Measurements from ENCODE around the gene IRS4. TPM values are rescaled to one million over a fixed set of nuclear protein-coding genes. Genes with fewer than 3 reads are reported as not detected.

Gene IRS4
- not detected in 2 replicates for total RNA-seq (2014; rRNA removed; shearing (Covaris generic); ENCODE audit: low replicate concordance)

- no peaks in the 10 kb centered on the region for H3K36me3 ChIP-seq (ENCODE audit: insufficient read depth, low read length)
- no peak within 1 kb of the TSS for H3K4me3 ChIP-seq (ENCODE audit: low read length)
- no peak within 1 kb of the TSS for H3K4me2 ChIP-seq (ENCODE audit: low read depth, low read length, poor library complexity, severe bottlenecking)
- H3K9me3 ChIP-seq (ENCODE audit: low read length) = no peaks in the 10 kb centered on the region
- no peak for DNase-seq
- H3K79me2 ChIP-seq (ENCODE audit: low read length) = no peaks in the 10 kb centered on the region
- no peaks in the 10 kb centered on the region for H3K9me2 ChIP-seq (replicated peaks; ENCODE audit: insufficient read depth, low read length)
- no peak within 1 kb of the TSS for H3K9ac ChIP-seq (ENCODE audit: low read length)
- no peaks in the 10 kb centered on the region for H3K27me3 ChIP-seq (ENCODE audit: low read length)
- no peak within 1 kb of the TSS for H2AFZ ChIP-seq (ENCODE audit: low read length)
- H3K4me1 ChIP-seq (ENCODE audit: low read length) = no peaks in the 10 kb centered on the region
- no peak within 1 kb of the TSS for H3K27ac ChIP-seq (ENCODE audit: low read length)
- no peaks in the 10 kb centered on the region for H4K20me1 ChIP-seq (ENCODE audit: insufficient read depth, low read depth, low read length)
Observed at GRCh38 chrX:108736509-108737479, at the start of gene IRS4. TSS of gene IRS4 (minus strand) at chrX:108736563.

DNA sequence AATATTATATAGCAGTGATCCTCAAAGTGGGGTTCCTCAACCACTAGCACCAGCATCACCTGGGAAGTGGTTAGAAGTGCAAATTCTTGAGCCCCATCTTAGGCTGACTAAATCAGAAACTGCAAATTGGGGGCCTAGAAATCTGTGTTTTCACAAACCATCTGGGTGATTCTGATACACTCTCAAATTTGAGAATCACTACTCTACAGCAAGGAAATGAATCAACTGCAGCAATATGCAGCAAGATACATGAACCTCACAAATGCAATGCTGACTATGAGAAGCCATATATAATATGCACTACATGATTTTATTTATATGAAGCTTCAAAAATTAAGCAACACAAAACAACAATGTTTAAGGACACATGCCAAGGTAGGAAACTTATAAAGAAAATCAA lies 36.2 kb upstream of the IRS4 start:
- H3K4me3 ChIP-seq (ENCODE audit: low read length) = no peak overlapping the region
- no peak overlapping the region for H3K9ac ChIP-seq (ENCODE audit: low read length)
- H4K20me1 ChIP-seq (ENCODE audit: insufficient read depth, low read depth, low read length) = no peaks in the 10 kb centered on the region
- H3K27me3 ChIP-seq (ENCODE audit: low read length) = no peaks in the 10 kb centered on the region
- H3K36me3 ChIP-seq (ENCODE audit: insufficient read depth, low read length) = no peaks in the 10 kb centered on the region
- no peak overlapping the region for H3K27ac ChIP-seq (ENCODE audit: low read length)
- peaks cover 9% of the 10 kb centered on the region for H3K9me3 ChIP-seq (ENCODE audit: low read length)
- no peaks in the 10 kb centered on the region for H3K79me2 ChIP-seq (ENCODE audit: low read length)
- H3K4me1 ChIP-seq (ENCODE audit: low read length) = no peaks in the 10 kb centered on the region
- DNase-seq = no peak
- H2AFZ ChIP-seq (ENCODE audit: low read length) = no peak overlapping the region
- H3K4me2 ChIP-seq (ENCODE audit: low read depth, low read length, poor library complexity, severe bottlenecking) = no peak overlapping the region
- H3K9me2 ChIP-seq (replicated peaks; ENCODE audit: insufficient read depth, low read length) = no peaks in the 10 kb centered on the region

- Histone ChIP-seq H3K4me2 (ENCODE audit: low read depth, low read length, poor library complexity, severe bottlenecking) (no peak overlapping the region), H3K27ac (ENCODE audit: low read length) (no peak overlapping the region), H3K9me3 (ENCODE audit: low read length) (peaks cover 3% of the 10 kb centered on the region), H4K20me1 (ENCODE audit: insufficient read depth, low read depth, low read length) (no peaks in the 10 kb centered on the region), H3K9ac (ENCODE audit: low read length) (no peak overlapping the region), H3K4me3 (ENCODE audit: low read length) (no peak overlapping the region), H3K36me3 (ENCODE audit: insufficient read depth, low read length) (no peaks in the 10 kb centered on the region), H3K9me2 (replicated peaks; ENCODE audit: insufficient read depth, low read length) (no peaks in the 10 kb centered on the region; the same call in 1 of the 2 replicates), H3K4me1 (ENCODE audit: low read length) (no peaks in the 10 kb centered on the region), H3K79me2 (ENCODE audit: low read length) (no peaks in the 10 kb centered on the region), H3K27me3 (ENCODE audit: low read length) (no peaks in the 10 kb centered on the region), H2AFZ (ENCODE audit: low read length) (no peak overlapping the region)
- DNase-seq = no peak
Observed at GRCh38 chrX:108763559-108763958, 27.2 kb upstream of the IRS4 start.

GRCh38 chrX:108740299-108740774 lies 4.0 kb upstream of the IRS4 start:
- Histone ChIP-seq H3K27ac (ENCODE audit: low read length) (no peak overlapping the region), H3K4me1 (ENCODE audit: low read length) (no peaks in the 10 kb centered on the region), H3K9ac (ENCODE audit: low read length) (no peak overlapping the region), H3K9me2 (replicated peaks; ENCODE audit: insufficient read depth, low read length) (no peaks in the 10 kb centered on the region), H3K27me3 (ENCODE audit: low read length) (no peaks in the 10 kb centered on the region), H3K79me2 (ENCODE audit: low read length) (no peaks in the 10 kb centered on the region), H3K9me3 (ENCODE audit: low read length) (no peaks in the 10 kb centered on the region), H3K36me3 (ENCODE audit: insufficient read depth, low read length) (no peaks in the 10 kb centered on the region), H4K20me1 (ENCODE audit: insufficient read depth, low read depth, low read length) (no peaks in the 10 kb centered on the region), H2AFZ (ENCODE audit: low read length) (no peak overlapping the region), H3K4me2 (ENCODE audit: low read depth, low read length, poor library complexity, severe bottlenecking) (no peak overlapping the region), H3K4me3 (ENCODE audit: low read length) (no peak overlapping the region)
- no peak for DNase-seq

DNA sequence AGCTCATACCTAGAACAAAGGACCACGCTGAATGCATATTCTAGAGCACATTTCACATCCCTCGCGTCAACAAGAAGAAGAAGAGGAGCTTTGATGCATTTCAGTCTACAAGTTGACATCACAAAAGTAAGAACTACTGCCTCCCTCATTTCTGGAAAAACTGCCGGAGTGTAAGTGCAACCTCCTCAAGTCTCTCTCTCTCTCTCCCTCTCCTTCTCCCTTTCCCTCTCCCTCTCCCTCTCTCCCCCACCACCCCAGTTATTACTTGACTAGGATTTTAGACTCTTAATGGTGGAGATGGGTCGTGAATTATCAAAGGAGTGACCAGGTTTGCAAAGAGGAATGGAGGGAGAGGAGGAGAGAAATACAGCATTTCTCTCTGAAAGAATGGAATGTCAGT lies 1.4 kb upstream of the IRS4 start:
- no peak overlapping the region for H2AFZ ChIP-seq (ENCODE audit: low read length)
- H3K36me3 ChIP-seq (ENCODE audit: insufficient read depth, low read length) = no peaks in the 10 kb centered on the region
- no peak overlapping the region for H3K27ac ChIP-seq (ENCODE audit: low read length)
- H3K9me2 ChIP-seq (replicated peaks; ENCODE audit: insufficient read depth, low read length) = no peaks in the 10 kb centered on the region
- no peaks in the 10 kb centered on the region for H3K27me3 ChIP-seq (ENCODE audit: low read length)
- no peaks in the 10 kb centered on the region for H3K79me2 ChIP-seq (ENCODE audit: low read length)
- no peaks in the 10 kb centered on the region for H3K9me3 ChIP-seq (ENCODE audit: low read length)
- DNase-seq = no peak
- H4K20me1 ChIP-seq (ENCODE audit: insufficient read depth, low read depth, low read length) = no peaks in the 10 kb centered on the region
- no peak overlapping the region for H3K4me3 ChIP-seq (ENCODE audit: low read length)
- H3K4me1 ChIP-seq (ENCODE audit: low read length) = no peaks in the 10 kb centered on the region
- H3K9ac ChIP-seq (ENCODE audit: low read length) = no peak overlapping the region
- H3K4me2 ChIP-seq (ENCODE audit: low read depth, low read length, poor library complexity, severe bottlenecking) = no peak overlapping the region

DNA sequence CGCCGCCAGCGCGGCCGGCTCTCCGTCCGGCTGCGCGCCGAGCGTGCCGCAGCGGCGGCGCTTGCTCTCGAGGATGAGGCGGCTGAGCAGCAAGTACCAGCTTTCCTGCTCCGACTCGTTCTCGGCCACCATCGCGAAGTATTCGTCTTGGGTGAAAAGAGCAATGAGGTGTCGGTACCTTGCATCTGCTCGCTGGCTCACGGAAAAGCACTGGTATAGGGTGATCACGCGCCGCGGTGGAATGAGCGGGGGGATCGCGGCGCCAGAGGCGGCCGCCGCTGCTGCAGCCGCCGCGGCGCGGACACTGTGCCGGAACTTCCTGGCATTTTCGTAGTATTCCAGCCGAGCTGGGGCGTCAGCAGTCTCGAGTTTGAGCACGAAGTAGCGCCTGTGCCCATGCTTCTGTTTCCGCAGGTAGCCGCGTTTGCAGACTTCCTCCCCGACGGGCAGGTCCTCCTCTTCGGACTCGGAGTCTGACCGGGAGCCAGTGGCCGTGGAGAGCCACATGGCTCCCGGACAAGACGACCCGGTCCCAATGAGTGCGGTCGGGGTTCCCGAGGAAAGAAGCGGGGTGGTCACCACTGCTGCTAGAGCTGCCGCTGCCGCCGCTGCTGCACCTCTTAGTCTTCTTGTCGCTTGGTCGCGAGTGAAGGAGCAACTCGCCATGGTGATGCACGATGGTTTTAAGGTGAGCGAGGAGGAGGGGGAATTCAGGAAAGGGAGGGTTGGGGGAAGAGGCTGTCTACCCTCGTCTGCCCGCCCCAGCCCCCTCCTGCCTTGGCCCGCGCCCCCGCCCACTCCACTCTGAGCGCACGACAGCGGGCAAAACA lies 469 bp downstream of the IRS4 start:
- H3K27ac ChIP-seq (ENCODE audit: low read length) = no peak overlapping the region
- H3K79me2 ChIP-seq (ENCODE audit: low read length) = no peaks in the 10 kb centered on the region
- H3K27me3 ChIP-seq (ENCODE audit: low read length) = no peaks in the 10 kb centered on the region
- no peak overlapping the region for H3K9ac ChIP-seq (ENCODE audit: low read length)
- H2AFZ ChIP-seq (ENCODE audit: low read length) = no peak overlapping the region
- no peak overlapping the region for H3K4me3 ChIP-seq (ENCODE audit: low read length)
- H3K36me3 ChIP-seq (ENCODE audit: insufficient read depth, low read length) = no peaks in the 10 kb centered on the region
- H3K9me3 ChIP-seq (ENCODE audit: low read length) = no peaks in the 10 kb centered on the region
- no peaks in the 10 kb centered on the region for H4K20me1 ChIP-seq (ENCODE audit: insufficient read depth, low read depth, low read length)
- H3K4me1 ChIP-seq (ENCODE audit: low read length) = no peaks in the 10 kb centered on the region
- H3K4me2 ChIP-seq (ENCODE audit: low read depth, low read length, poor library complexity, severe bottlenecking) = no peak overlapping the region
- H3K9me2 ChIP-seq (replicated peaks; ENCODE audit: insufficient read depth, low read length) = no peaks in the 10 kb centered on the region
- no peak for DNase-seq

- no peak overlapping the region for H2AFZ ChIP-seq (ENCODE audit: low read length)
- no peak overlapping the region for H3K4me3 ChIP-seq (ENCODE audit: low read length)
- no peaks in the 10 kb centered on the region for H3K27me3 ChIP-seq (ENCODE audit: low read length)
Observed at GRCh38 chrX:108735091-108735678, 1.2 kb downstream of the IRS4 start.

DNA sequence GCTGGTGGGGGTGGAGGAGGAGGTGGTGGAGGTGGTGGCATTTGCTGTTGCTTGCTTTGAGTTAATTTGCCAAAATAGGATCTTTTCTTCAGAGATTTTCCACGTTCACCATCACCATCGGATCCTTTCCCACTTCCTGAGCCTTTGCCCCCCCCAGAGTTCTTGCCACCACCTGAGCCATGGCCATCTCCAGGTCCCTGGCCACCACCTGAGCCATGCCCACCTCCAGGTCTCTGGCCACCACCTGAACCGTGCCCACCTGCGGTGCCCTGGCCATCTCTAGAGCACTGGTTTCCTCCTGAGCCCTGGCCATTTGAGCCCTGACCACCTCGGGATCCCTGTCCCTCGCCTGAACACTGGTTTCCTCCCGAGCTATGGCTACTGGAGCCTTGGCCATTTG lies 1.9 kb downstream of the IRS4 start:
- Histone ChIP-seq H3K4me2 (ENCODE audit: low read depth, low read length, poor library complexity, severe bottlenecking) (no peak overlapping the region), H3K4me1 (ENCODE audit: low read length) (no peaks in the 10 kb centered on the region)

More at GRCh38 chrX:108735091-108735678, 1.2 kb downstream of the IRS4 start:
- H3K4me2 ChIP-seq (ENCODE audit: low read depth, low read length, poor library complexity, severe bottlenecking) = no peak overlapping the region
- H3K27ac ChIP-seq (ENCODE audit: low read length) = no peak overlapping the region
- no peaks in the 10 kb centered on the region for H4K20me1 ChIP-seq (ENCODE audit: insufficient read depth, low read depth, low read length)
- H3K9me3 ChIP-seq (ENCODE audit: low read length) = no peaks in the 10 kb centered on the region
- H3K36me3 ChIP-seq (ENCODE audit: insufficient read depth, low read length) = no peaks in the 10 kb centered on the region
- no peaks in the 10 kb centered on the region for H3K4me1 ChIP-seq (ENCODE audit: low read length)
- no peaks in the 10 kb centered on the region for H3K79me2 ChIP-seq (ENCODE audit: low read length)
- H3K9me2 ChIP-seq (replicated peaks; ENCODE audit: insufficient read depth, low read length) = no peaks in the 10 kb centered on the region
- no peak for DNase-seq
- H3K9ac ChIP-seq (ENCODE audit: low read length) = no peak overlapping the region

More for the DNA sequence above, 1.9 kb downstream of the IRS4 start:
- Histone ChIP-seq H2AFZ (ENCODE audit: low read length) (no peak overlapping the region), H3K27ac (ENCODE audit: low read length) (no peak overlapping the region), H3K9me2 (replicated peaks; ENCODE audit: insufficient read depth, low read length) (no peaks in the 10 kb centered on the region), H3K36me3 (ENCODE audit: insufficient read depth, low read length) (no peaks in the 10 kb centered on the region), H3K9me3 (ENCODE audit: low read length) (no peaks in the 10 kb centered on the region), H4K20me1 (ENCODE audit: insufficient read depth, low read depth, low read length) (no peaks in the 10 kb centered on the region), H3K4me3 (ENCODE audit: low read length) (no peak overlapping the region), H3K9ac (ENCODE audit: low read length) (no peak overlapping the region), H3K79me2 (ENCODE audit: low read length) (no peaks in the 10 kb centered on the region), H3K27me3 (ENCODE audit: low read length) (no peaks in the 10 kb centered on the region)
- DNase-seq = no peak
